Hematopoietic multipotent progenitor cell treated with erythropoietin and hydrocortisone succinate and interleukin-3 and kit ligand, for 8 days (in vitro differentiated cells): ENCODE results near the gene STX10.

ENCODE experiments used
- DNase-seq: peaks from one replicate; pipeline ENCODE4 v3.0.0-alpha.2; 2015

Gene STX10

GRCh38 chr19:13138916-13139198 is 11.3 kb downstream of the STX10 start:
- no peak for DNase-seq

DNA sequence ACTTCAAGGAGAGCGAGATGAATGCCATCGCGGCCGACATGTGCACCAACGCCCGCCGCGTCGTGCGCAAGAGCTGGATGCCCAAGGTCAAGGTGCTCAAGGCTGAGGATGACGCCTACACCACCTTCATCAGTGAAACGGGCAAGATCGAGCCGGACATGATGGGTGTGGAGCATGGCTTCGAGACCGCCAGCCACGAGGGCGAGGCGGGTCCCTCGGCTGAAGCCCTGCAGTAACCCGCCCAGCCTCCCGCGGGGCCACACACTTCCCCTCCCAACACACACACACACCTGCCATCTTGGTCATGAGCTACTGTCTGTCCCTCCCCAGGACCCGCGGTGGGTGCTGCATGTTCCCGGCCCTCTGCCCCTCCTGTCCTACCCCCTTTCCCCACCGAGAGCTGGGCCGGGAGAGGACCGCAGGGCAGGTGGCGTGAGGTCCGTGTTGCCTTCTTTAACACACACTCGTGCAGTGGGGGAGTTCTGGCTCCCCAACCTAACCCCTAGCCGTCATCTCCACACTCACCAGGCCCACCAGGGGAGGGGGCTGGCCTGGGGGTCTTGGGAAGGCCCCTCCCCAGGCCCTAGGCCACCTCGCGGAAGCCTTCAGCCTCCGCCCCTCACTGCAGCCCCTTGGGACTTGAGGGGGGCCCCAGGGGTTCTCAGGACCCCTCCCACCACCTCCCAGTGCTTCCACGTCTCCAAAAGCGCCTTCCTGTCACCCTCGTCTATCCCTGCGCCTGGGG is 11.8 kb downstream of the STX10 start:
- no peak for DNase-seq

DNA sequence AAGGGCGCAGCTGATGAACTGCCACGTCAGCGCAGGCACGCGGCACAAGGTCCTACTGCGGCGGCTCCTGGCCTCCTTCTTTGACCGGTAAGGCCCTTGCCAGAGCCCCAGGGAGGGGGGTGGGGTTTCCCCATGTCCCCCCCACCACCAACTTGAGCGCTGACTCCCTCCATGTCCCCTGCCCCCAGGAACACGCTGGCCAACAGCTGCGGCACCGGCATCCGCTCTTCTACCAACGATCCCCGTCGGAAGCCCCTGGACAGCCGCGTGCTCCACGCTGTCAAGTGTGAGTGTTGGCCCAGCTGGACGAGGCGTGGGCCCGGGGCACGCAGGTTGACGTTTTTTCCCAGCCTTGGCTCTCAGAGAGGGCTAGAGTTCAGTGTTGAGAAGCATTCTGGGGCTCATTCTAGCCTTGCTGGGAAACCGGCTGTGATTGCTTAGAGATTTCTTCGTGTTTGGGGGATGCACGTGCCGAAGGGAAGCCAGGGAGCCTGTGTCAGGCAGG is 12.8 kb downstream of the STX10 start:
- no peak for DNase-seq

DNA sequence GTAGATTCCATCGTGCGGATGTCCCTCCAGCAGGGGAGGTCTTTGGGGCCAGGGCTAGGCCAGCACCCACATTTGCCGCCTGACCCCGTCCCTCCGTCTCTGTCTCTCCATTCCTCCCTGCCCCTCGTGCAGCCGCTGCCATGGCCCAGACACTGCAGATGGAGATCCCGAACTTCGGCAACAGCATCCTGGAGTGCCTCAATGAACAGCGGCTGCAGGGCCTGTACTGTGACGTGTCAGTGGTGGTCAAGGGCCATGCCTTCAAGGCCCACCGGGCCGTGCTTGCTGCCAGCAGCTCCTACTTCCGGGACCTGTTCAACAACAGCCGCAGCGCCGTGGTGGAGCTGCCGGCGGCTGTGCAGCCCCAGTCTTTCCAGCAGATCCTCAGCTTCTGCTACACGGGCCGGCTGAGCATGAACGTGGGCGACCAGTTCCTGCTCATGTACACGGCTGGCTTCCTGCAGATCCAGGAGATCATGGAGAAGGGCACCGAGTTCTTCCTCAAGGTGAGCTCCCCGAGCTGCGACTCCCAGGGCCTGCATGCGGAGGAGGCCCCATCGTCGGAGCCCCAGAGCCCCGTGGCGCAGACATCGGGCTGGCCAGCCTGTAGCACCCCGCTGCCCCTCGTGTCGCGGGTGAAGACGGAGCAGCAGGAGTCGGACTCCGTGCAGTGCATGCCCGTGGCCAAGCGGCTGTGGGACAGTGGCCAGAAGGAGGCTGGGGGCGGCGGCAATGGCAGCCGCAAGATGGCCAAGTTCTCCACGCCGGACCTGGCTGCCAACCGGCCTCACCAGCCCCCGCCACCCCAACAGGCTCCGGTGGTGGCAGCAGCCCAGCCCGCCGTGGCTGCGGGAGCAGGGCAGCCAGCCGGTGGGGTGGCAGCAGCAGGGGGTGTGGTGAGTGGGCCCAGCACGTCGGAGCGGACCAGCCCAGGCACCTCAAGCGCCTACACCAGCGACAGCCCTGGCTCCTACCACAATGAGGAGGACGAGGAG is 14.8 kb downstream of the STX10 start:
- no peak for DNase-seq

DNA sequence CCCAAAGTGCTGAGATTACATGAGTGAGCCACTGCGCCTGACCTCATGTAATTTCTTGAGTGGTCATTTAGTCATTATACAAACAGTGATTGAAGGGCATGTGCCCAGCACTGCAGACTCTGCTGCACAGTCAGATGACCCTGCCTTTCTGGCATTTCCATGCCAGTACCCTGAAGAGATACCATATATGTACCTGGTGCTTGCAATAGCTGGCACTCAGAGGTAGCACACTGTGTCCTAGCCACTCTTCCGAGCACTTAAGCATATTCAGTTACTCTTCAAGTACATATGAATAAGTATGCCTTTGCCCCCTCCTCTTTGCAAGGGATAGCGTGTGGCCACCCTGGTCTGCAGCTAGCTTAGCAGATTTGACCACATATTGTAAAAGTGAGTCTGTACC is 15.5 kb downstream of the STX10 start:
- no peak for DNase-seq

DNA sequence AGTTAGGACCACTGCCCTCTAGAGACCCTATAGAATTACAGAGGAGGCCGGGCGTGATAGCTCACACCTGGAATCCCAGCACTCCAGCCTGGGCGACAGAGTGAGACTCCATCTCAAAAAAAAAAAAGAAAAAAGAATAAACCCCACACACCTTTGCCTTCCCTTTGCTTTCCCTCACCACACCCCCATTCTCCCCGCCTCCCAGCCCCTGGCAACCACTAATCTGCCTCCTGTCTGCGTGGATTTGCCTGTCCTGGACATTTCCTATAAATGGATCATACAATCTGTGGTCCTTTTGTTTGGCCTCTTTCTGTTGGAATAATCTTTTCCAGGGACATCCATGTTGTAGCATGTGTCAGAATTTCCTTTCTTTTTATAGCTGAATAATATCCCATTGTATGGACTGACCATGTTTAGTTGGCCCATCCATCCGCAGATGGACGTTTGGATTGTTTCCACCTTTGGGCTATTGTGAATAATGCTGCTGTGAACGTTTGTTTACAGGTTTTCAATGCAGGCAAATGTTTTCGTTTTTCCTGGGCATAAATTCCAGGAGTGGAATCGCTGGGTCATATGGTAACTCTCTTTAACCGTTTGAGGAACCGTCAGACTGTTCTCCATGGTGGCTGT is 16.8 kb downstream of the STX10 start:
- DNase-seq, result no peak

GRCh38 chr19:13132471-13133180 is 17.5 kb downstream of the STX10 start:
- peak; percentile 79 for DNase-seq

GRCh38 chr19:13130886-13131490 is 19.2 kb downstream of the STX10 start:
- no peak for DNase-seq

GRCh38 chr19:13129384-13129783 is 20.8 kb downstream of the STX10 start:
- DNase-seq, result no peak

DNA sequence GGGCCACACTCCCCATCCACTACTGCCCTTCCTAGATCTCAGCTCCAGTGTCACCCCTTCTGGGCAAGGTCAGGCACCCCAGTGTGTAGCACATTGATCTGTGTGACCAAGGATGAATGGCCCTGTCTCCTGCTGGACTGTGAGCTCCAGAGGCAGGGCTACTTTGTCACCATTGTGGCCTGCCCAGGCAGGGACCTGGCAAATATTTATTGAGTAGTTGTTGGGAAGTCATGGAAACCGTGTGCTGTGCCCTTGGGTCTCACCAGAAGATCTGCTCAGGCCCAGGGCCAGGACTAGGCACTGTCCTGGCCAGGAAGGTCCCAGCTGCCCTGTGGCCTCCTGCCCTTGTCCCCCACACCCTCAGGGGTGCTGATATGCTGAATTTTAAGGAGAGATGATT is 21.6 kb downstream of the STX10 start:
- DNase-seq, result no peak

- peak; percentile 39 for DNase-seq
These were observed 22.2 kb downstream of the STX10 start for GRCh38 chr19:13127811-13128575.

DNA sequence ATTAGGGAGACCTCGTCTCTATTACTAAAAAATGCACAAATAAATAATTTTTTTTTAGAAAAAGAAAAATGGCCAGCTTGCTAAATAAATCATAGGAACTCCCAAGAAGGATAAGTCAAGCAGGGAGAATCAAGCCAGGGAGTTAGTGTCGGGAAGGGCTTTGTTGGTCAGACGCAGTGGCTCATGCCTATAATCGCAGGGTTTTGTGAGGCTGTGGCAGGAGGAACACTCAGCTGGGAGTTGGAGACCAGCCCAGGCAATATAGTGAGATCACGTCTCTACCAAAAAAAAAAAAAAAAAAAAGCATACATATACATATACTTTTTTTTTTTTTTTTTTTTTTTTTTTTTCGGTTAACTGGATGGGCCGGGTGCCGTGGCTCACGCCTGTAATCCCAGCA is 23.1 kb downstream of the STX10 start:
- no peak for DNase-seq

- DNase-seq, result no peak
These were observed 26.9 kb downstream of the STX10 start for GRCh38 chr19:13122980-13123957.

DNA sequence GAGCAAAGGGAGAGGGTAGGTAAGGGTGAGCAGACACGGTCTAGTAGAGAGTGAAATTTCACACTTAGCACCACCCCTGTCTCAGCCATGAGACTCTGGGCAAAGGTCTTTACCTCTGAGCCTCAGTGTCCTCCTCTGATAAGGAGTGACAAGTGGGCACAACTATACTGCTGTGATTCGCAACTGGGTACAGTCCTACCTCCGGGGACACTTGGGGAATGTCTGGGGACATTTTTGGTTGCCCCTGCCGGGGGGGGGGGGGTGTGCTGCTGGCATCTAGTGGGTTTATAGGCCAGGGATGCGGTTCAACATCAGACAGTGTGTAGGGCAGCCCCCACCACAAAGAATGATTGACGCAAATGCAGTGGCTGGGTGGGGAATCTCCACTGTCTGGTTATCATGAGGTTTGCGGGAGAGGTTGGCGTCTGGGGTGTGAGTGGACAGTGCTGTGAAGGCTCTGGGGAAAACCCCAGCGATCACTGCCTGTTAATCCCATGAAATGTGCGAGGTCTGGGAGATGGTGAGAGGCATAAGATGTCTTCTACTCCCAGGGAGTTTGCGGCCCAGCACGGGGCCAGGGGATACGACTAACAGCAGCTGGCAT is 27.8 kb downstream of the STX10 start:
- no peak for DNase-seq

GRCh38 chr19:13121551-13122274 is 28.5 kb downstream of the STX10 start:
- DNase-seq, result no peak

DNA sequence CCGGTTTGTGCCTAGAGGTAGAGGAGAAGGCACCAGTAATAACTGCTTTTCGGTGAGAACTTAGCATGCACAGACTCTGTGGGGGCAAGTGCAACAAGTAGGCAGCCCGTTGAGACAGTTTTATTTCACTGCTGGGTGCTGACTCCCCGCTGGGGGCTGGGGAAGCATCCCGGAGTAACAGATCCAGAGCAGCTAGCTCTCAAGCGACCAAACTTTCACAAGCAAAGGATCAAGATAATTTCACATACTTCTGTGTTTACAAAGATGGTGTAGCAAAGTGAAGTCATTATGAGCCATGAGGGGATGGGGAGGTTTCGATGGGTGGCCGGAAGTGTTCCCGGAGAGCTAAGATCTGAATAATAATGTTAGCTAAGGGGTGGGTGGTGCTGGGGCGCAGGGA is 29.4 kb downstream of the STX10 start:
- DNase-seq, result no peak

GRCh38 chr19:13120031-13120430 is 30.1 kb downstream of the STX10 start:
- no peak for DNase-seq

GRCh38 chr19:13119627-13120026 is 30.5 kb downstream of the STX10 start:
- no peak for DNase-seq
